Muscle of leg (tissue), 11 donors: ENCODE results near the gene PNKD. TPM values are rescaled to one million over a fixed set of nuclear protein-coding genes. Genes with fewer than 3 reads are reported as not detected.

ENCODE experiments used
- DNase-seq: peaks from one replicate; pipeline ENCODE4 v3.0.0; 2013
- H3K27ac ChIP-seq: one replicate; pipeline ENCODE4 v1.5.1; 2013; ENCODE audit warnings: mild to moderate bottlenecking, low read length, control low read depth
- H3K27me3 ChIP-seq: one replicate; pipeline ENCODE4 v1.6.1; 2013; ENCODE audit warnings: low read length; ENCODE audit not compliant: control insufficient read depth, insufficient read depth
- H3K36me3 ChIP-seq: one replicate; pipeline ENCODE4 v1.6.1; 2013; ENCODE audit warnings: low read length; ENCODE audit not compliant: control insufficient read depth, insufficient read depth
- H3K4me1 ChIP-seq: one replicate; pipeline ENCODE4 v1.6.1; 2013; ENCODE audit warnings: low read length; ENCODE audit not compliant: control insufficient read depth, insufficient read depth
- H3K4me3 ChIP-seq: one replicate; pipeline ENCODE4 v1.5.1; 2013; ENCODE audit warnings: low read length, control low read depth
- H3K9me3 ChIP-seq: replicated peaks from 2 replicates; pipeline ENCODE4 v1.6.1; 2013; ENCODE audit warnings: low read depth, low read length; ENCODE audit not compliant: control insufficient read depth
- whole genome bisulfite sequencing: methylation state at CpG from one replicate; pipeline ENCODE4 v1.1.5; 2013; ENCODE audit warnings: missing lambda C conversion rate; ENCODE audit not compliant: insufficient coverage; 5-methylcytosine and 5-hydroxymethylcytosine counted together
- polyA plus RNA-seq, 8 donors: library from polyadenylated mRNA; unstranded; fragments of 120-200 nt; gene quantifications; one replicate each; pipeline versions ENCODE4 v1.2.1 to v1.2.3, GENCODE V29; 2013; ENCODE audit warnings: inconsistent platforms in 1 of 8, low replicate concordance in 1 of 8; ENCODE audit not compliant: insufficient read length in 8 of 8, insufficient read depth in 1 of 8
- total RNA-seq: library from RNA; stranded (reverse); fragments of 120-200 nt; gene quantifications from one replicate; pipeline ENCODE4 v1.2.4, GENCODE V29; 2013

PNKD gene
- total and polyA plus RNA-seq, 9 donors: 46.4 to 61.8 (median 50.7) TPM

DNA sequence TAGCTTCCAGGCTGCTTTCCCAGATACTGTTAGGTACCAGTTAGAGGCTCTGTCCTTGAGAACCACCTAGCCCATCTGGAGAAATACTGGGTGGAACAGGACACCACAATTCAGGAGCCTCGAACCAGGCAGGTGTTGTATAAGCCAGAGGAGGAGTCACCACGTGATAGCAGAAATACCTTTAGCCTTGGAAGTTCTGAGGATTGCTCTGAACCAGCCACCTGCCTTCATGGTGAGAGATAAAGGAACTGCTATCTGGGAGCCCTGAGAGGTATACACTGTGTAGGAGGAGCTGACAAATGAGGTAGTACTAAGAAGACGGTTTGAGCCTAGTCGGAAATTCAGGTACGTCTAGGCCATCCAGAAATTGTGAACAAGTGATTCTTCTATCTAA, 17.1 kb upstream of the PNKD start:
- 84% methylated on average over 5 of the region's 5 CpGs for WGBS
- Histone ChIP-seq H3K4me1 (peaks cover 23% of the 10 kb centered on the region), H3K27ac (peak overlapping the region; percentile 38), H3K36me3 (peaks cover 80% of the 10 kb centered on the region), H3K9me3 (no peaks in the 10 kb centered on the region), H3K4me3 (no peak overlapping the region), H3K27me3 (no peaks in the 10 kb centered on the region)
- no peak for DNase-seq

- WGBS: 80% methylated on average over 1 of the region's 6 CpGs
- no peak overlapping the region for H3K27ac ChIP-seq
These were observed 14.9 kb upstream of the PNKD start for GRCh38 chr2:218255446-218255845.

DNA sequence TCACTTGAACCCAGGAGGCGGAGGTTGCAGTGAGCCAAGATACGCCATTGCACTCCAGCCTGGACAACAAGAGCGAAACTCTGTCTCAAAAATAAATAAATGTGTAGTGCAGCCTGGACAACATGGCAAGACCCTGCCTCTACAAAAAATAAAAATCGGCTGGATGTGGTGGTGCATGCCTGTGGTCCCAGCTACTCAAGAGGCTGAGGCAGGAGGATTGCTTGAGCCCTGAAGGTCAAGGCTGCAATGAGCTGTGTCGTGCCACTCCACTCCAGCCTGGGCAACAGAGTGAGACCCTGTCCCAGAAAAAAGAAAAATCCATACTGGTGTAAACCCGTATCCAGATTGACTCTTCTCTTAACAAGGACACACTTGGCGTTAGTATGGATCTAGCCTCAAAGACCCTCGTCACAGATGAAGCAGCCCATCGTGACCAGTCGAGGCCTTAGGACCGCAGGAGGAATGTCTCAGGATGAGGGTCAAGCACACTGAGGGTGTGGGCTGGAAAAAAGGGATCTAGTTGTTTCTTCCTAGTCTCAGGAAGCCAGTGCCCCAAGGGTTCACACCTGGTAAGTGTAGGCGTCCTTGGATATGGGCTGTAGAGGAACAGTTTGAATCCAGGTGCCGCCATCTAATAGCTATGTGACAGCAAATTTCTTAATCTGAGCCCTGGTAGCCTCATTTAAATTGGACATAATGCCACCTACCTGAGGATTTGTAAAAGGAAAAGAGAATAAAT, 13.5 kb upstream of the PNKD start:
- no peak for DNase-seq
- WGBS: 91% methylated on average over 10 of the region's 13 CpGs
- Histone ChIP-seq H3K36me3 (peaks cover 47% of the 10 kb centered on the region), H3K9me3 (no peaks in the 10 kb centered on the region), H3K4me1 (peaks cover 57% of the 10 kb centered on the region), H3K4me3 (no peak overlapping the region), H3K27ac (peak overlapping the region; percentile 29), H3K27me3 (no peaks in the 10 kb centered on the region)

More at GRCh38 chr2:218255446-218255845, 14.9 kb upstream of the PNKD start:
- H3K4me3 ChIP-seq: no peak overlapping the region
- H3K36me3 ChIP-seq: peaks cover 58% of the 10 kb centered on the region
- H3K4me1 ChIP-seq: peaks cover 43% of the 10 kb centered on the region
- H3K27me3 ChIP-seq: no peaks in the 10 kb centered on the region
- no peaks in the 10 kb centered on the region for H3K9me3 ChIP-seq
- DNase-seq: no peak

GRCh38 chr2:218257390-218257981, 12.8 kb upstream of the PNKD start:
- peaks cover 42% of the 10 kb centered on the region for H3K36me3 ChIP-seq
- H3K27me3 ChIP-seq: no peaks in the 10 kb centered on the region
- H3K4me3 ChIP-seq: no peak overlapping the region
- H3K9me3 ChIP-seq: no peaks in the 10 kb centered on the region
- peaks cover 58% of the 10 kb centered on the region for H3K4me1 ChIP-seq
- WGBS: 39% methylated on average over 8 of the region's 8 CpGs
- H3K27ac ChIP-seq: peak overlapping the region; percentile 29
- DNase-seq: peak; percentile 76

DNA sequence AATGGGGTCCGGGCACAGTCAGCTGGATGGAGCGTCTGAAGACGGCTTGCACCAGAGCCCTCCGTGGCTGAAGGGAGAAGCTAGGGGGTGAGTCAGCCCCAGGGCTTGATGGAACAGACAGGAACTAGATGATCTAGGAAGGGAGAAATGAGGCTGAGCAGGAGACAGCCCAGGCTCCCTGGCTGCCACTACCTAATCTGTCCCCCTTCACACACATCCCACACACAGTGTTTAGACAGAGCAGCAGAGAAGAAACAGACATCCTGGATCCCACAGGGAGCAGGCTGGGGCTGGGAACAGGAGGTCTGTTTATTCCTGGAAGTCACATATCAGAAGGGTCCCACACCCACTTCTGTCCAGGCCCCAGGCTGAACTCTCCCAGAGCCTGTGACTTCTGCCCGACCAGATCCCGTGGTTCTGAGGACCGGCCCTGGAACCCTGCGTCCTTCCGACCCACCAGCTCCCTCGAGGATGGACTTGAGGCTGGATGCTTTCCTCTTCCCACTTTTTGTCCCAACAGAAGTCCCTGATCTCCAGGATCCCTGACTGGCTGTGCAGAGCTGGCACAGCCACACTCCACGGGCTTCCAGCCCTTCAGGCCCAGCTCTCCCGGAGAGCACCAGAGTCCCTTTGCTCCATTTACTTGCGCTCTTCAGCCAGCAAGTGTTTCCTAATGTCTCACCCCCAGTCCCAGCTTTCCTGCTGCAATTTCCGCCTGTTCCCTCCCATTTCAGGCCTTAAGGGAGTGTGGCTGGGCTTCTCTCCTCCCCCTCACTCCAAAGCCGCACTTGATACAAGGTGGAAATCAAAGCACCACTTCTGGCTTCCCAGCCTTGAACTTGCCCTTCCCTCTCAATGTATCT, 11.0 kb upstream of the PNKD start:
- Histone ChIP-seq H3K36me3 (peaks cover 42% of the 10 kb centered on the region), H3K27me3 (no peaks in the 10 kb centered on the region), H3K4me3 (no peak overlapping the region), H3K27ac (peak overlapping the region; percentile 87), H3K4me1 (peaks cover 60% of the 10 kb centered on the region), H3K9me3 (no peaks in the 10 kb centered on the region)
- 27% methylated on average over 12 of the region's 15 CpGs for WGBS
- peak; percentile 73 for DNase-seq

DNA sequence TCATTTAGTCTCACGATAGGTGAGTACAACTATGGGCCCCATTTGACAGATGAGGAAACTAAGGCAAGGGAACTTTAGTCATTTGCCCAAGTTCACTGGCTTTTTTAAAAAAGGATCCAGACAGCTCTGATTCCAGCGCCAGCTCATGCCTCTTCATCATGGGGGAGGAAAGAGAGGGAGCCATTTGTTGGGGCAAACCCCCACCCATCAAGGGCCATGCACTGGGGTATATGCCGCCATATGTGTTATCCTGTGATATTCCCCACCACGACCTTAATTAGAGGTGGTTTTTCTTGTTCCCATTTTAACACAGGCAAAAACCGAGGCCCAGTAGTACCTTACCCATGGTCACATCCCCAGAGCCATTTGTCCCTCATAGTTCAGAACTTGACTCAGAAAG, 10.2 kb upstream of the PNKD start:
- H3K9me3 ChIP-seq: no peaks in the 10 kb centered on the region

GRCh38 chr2:218260742-218261422, 9.4 kb upstream of the PNKD start, which contains the start of gene GPBAR1:
GPBAR1 (plus strand) TSS chr2:218261015; CDS start chr2:218262725, 1,710 bp downstream.
- Histone ChIP-seq H3K4me1 (peaks cover 60% of the 10 kb centered on the region), H3K4me3 (peak within 1 kb of the TSS; percentile 20), H3K27me3 (no peaks in the 10 kb centered on the region), H3K27ac (peak within 1 kb of the TSS; percentile 87), H3K36me3 (peaks cover 42% of the 10 kb centered on the region), H3K9me3 (no peaks in the 10 kb centered on the region)
- peak; percentile 53 for DNase-seq
- WGBS: 65% methylated on average over 6 of the region's 10 CpGs

More for the DNA sequence above, 10.2 kb upstream of the PNKD start:
- Histone ChIP-seq H3K36me3 (peaks cover 42% of the 10 kb centered on the region), H3K4me1 (peaks cover 60% of the 10 kb centered on the region), H3K27ac (peak overlapping the region; percentile 74), H3K27me3 (no peaks in the 10 kb centered on the region), H3K4me3 (no peak overlapping the region)
- 67% methylated on average over 1 of the region's 5 CpGs for WGBS
- DNase-seq: no peak

DNA sequence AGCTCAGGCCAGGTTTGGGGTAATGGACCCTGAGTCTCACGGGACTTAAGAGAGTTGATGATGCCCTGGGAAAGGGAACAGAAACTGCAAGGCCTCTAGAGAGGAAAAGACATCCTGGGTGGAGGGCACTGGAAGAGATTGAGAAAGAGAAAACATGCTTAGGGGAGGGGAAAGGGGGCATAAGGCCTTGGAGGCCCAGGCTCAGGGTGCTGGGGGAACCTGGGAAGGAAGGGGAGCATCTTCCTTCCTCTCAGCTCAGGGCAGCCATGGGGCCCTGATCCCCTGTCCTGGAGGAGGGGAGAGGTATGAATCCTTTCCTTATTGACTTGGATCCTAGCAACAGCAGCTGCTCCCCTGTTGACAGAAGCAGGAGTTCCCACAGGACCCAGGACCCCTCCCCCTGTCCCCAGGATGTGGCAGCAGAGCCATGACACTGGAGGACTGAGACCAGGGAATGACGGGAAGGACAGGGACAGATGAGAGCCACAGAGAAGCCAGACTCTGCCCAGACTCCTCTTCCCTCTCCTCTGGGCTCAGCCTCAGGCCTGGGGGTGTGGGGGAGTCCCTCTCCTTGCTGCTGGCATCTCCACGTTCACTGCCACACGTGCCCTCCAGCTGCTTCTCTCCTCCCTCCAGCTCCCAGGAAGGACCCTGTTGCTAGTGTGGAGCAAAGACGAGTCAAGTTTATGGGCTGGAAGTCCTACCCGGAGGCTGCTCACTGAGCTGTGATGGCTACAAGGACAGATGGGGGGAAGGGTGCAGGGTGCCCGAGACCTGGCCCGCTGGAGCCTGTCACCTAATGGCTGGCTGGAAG, 8.7 kb upstream of the PNKD start:
- DNase-seq: peak; percentile 68
- Histone ChIP-seq H3K36me3 (peaks cover 46% of the 10 kb centered on the region), H3K4me3 (peak overlapping the region; percentile 20), H3K27me3 (no peaks in the 10 kb centered on the region), H3K9me3 (no peaks in the 10 kb centered on the region), H3K27ac (peak overlapping the region; percentile 74), H3K4me1 (peaks cover 60% of the 10 kb centered on the region)
- WGBS: 61% methylated on average over 4 of the region's 8 CpGs

DNA sequence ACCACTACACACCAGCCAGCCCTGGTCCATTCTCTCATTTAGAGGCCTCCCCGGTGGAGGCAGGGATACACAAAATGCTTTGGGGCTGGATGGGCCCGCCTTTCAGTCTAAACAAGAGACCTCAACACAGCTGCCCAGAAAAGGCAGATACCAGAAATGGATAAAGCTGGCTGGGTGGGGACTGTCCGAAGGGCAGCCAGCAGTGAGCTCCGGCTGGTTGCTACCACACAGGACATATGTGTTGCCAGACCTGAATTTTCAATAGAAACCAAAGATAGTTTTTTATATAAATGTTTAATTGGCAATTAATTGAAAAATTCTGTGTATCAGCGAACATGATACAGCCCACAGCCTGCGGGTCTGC, 8.1 kb upstream of the PNKD start:
- Histone ChIP-seq H3K4me1 (peaks cover 60% of the 10 kb centered on the region), H3K27ac (peak overlapping the region; percentile 74), H3K27me3 (no peaks in the 10 kb centered on the region), H3K4me3 (no peak overlapping the region), H3K9me3 (no peaks in the 10 kb centered on the region), H3K36me3 (peaks cover 52% of the 10 kb centered on the region)
- WGBS: 84% methylated on average over 2 of the region's 6 CpGs
- no peak for DNase-seq
